Spinal cord (tissue), 10 donors: Measurements from ENCODE around the gene ASXL3. TPM values are rescaled to one million over a fixed set of nuclear protein-coding genes. Genes with fewer than 3 reads are reported as not detected.
A peak's percentile ranks its signal among the peaks of the same experiment; 100 is the strongest.

Source experiments
- DNase-seq, 6 donors: peaks; one replicate each; pipeline versions ENCODE4 v3.0.0 to v3.0.0-alpha.2; 2013 to 2015; ENCODE audit warnings: low spot score in 6 of 6, low read depth in 4 of 6
- H3K27ac ChIP-seq: one replicate; pipeline ENCODE4 v1.5.1; 2013; ENCODE audit warnings: low read depth, low read length, control low read depth
- H3K27me3 ChIP-seq: one replicate; pipeline ENCODE4 v1.6.1; 2013; ENCODE audit warnings: low read length; ENCODE audit not compliant: control insufficient read depth, insufficient read depth
- H3K36me3 ChIP-seq: one replicate; pipeline ENCODE4 v1.6.1; 2013; ENCODE audit warnings: low read length; ENCODE audit not compliant: control insufficient read depth, insufficient read depth
- H3K4me1 ChIP-seq: one replicate; pipeline ENCODE4 v1.6.1; 2013; ENCODE audit warnings: low read length; ENCODE audit not compliant: control insufficient read depth, insufficient read depth
- H3K4me3 ChIP-seq: one replicate; pipeline ENCODE4 v1.5.1; 2013; ENCODE audit warnings: low read depth, low read length, control low read depth
- H3K9me3 ChIP-seq: one replicate; pipeline ENCODE4 v1.6.1; 2013; ENCODE audit warnings: low read length; ENCODE audit not compliant: control insufficient read depth, insufficient read depth
- WGBS: methylation state at CpG from one replicate; pipeline ENCODE4 v1.1.5; 2013; ENCODE audit warnings: missing lambda C conversion rate; ENCODE audit not compliant: insufficient coverage; 5-methylcytosine and 5-hydroxymethylcytosine counted together
- long read RNA-seq, 4 donors: transcript quantifications; one replicate each; lab custom pipeline, GENCODE V29; 2026
- polyA plus RNA-seq, 2 donors: library from polyadenylated mRNA; unstranded; fragments of 120-200 nt; gene quantifications; one replicate each; pipeline ENCODE4 v1.2.1, GENCODE V29; 2013; ENCODE audit not compliant: insufficient read length in 2 of 2
- total RNA-seq, 2 donors: library from RNA; depleted of rRNA in 1 of 2; stranded (reverse); fragments of 120-200 nt in 1 of 2; fragments of >200 nt in 1 of 2; gene quantifications; one replicate each; pipeline versions ENCODE4 v1.2.3 to v1.2.4, GENCODE V29; 2013 to 2014
- donor health status: healthy.

Gene ASXL3
- total RNA-seq, result 10 to 100 TPM; 28.0 to 34.2 TPM
- 10 to 100 TPM; 12.1 to 17.4 TPM for polyA plus RNA-seq
- long read RNA-seq, donor 1, result 0 reads
- long read RNA-seq, donor 2, result 0 reads
- long read RNA-seq, donor 3, result 0 reads
- long read RNA-seq, donor 4, result 0 reads

- under 1% methylated on average over 61 of the region's 103 CpGs for WGBS
- H3K9me3 ChIP-seq, result no peaks in the 10 kb centered on the region
- H3K27ac ChIP-seq, result peak within 1 kb of the TSS; percentile 96
Observed at GRCh38 chr18:33577685-33578517, at the start of gene ASXL3. TSS of gene ASXL3 (plus strand) at chr18:33578219. CDS start at chr18:33578632, 413 bp downstream.

GRCh38 chr18:33532978-33533377, 45.0 kb upstream of the ASXL3 start:
- Histone ChIP-seq H3K27ac (no peak overlapping the region), H3K9me3 (no peaks in the 10 kb centered on the region), H3K4me1 (no peaks in the 10 kb centered on the region), H3K36me3 (no peaks in the 10 kb centered on the region), H3K27me3 (no peaks in the 10 kb centered on the region), H3K4me3 (no peak overlapping the region)
- WGBS, result no CpG with 5 or more reads among the region's 1 CpG
- DNase-seq, result no peak

More at GRCh38 chr18:33577685-33578517, at the start of gene ASXL3:
- H3K27me3 ChIP-seq, result no peaks in the 10 kb centered on the region
- H3K4me3 ChIP-seq, result peak within 1 kb of the TSS; percentile 92
- DNase-seq, result peak in 4 of 6 donors; percentile 53 to 95 (median 81)
- H3K4me1 ChIP-seq, result no peaks in the 10 kb centered on the region
- H3K36me3 ChIP-seq, result no peaks in the 10 kb centered on the region

- H3K27me3 ChIP-seq, result no peaks in the 10 kb centered on the region
- whole genome bisulfite sequencing, result no CpG with 5 or more reads among the region's 1 CpG
Observed at GRCh38 chr18:33536904-33537303, 41.1 kb upstream of the ASXL3 start.

GRCh38 chr18:33538418-33539042, 39.5 kb upstream of the ASXL3 start:
- no peak overlapping the region for H3K4me3 ChIP-seq
- no peak overlapping the region for H3K27ac ChIP-seq
- 23% methylated on average over 2 of the region's 6 CpGs for WGBS
- H3K4me1 ChIP-seq, result no peaks in the 10 kb centered on the region
- H3K36me3 ChIP-seq, result no peaks in the 10 kb centered on the region
- no peaks in the 10 kb centered on the region for H3K9me3 ChIP-seq
- DNase-seq, result peak in 5 of 6 donors; percentile 1 to 76 (median 18)
- no peaks in the 10 kb centered on the region for H3K27me3 ChIP-seq

More at GRCh38 chr18:33536904-33537303, 41.1 kb upstream of the ASXL3 start:
- Histone ChIP-seq H3K27ac (no peak overlapping the region), H3K9me3 (no peaks in the 10 kb centered on the region), H3K36me3 (no peaks in the 10 kb centered on the region), H3K4me3 (no peak overlapping the region), H3K4me1 (no peaks in the 10 kb centered on the region)
- DNase-seq, result no peak

GRCh38 chr18:33540392-33540791, 37.6 kb upstream of the ASXL3 start:
- no peak overlapping the region for H3K4me3 ChIP-seq
- peak in 1 of 6 donors; percentile 29 for DNase-seq
- H3K36me3 ChIP-seq, result no peaks in the 10 kb centered on the region
- WGBS, result no CpG with 5 or more reads among the region's 2 CpGs
- H3K4me1 ChIP-seq, result no peaks in the 10 kb centered on the region
- H3K9me3 ChIP-seq, result no peaks in the 10 kb centered on the region
- no peak overlapping the region for H3K27ac ChIP-seq
- no peaks in the 10 kb centered on the region for H3K27me3 ChIP-seq

- no peak for DNase-seq
- H3K27me3 ChIP-seq, result no peaks in the 10 kb centered on the region
- no peaks in the 10 kb centered on the region for H3K36me3 ChIP-seq
- no peaks in the 10 kb centered on the region for H3K4me1 ChIP-seq
- H3K9me3 ChIP-seq, result no peaks in the 10 kb centered on the region
- H3K27ac ChIP-seq, result no peak overlapping the region
- no CpG with 5 or more reads among the region's 3 CpGs for WGBS
- no peak overlapping the region for H3K4me3 ChIP-seq
Observed at GRCh38 chr18:33541316-33541715, 36.7 kb upstream of the ASXL3 start.

- Histone ChIP-seq H3K4me1 (no peaks in the 10 kb centered on the region), H3K4me3 (no peak overlapping the region), H3K27ac (no peak overlapping the region), H3K27me3 (no peaks in the 10 kb centered on the region), H3K9me3 (no peaks in the 10 kb centered on the region), H3K36me3 (no peaks in the 10 kb centered on the region)
- no peak for DNase-seq
- WGBS, result 100% methylated on average over 2 of the region's 2 CpGs
Observed at GRCh38 chr18:33556846-33557245, 21.2 kb upstream of the ASXL3 start.

- Histone ChIP-seq H3K27me3 (no peaks in the 10 kb centered on the region), H3K27ac (no peak overlapping the region), H3K4me1 (no peaks in the 10 kb centered on the region), H3K9me3 (no peaks in the 10 kb centered on the region), H3K36me3 (no peaks in the 10 kb centered on the region), H3K4me3 (no peak overlapping the region)
- no CpG with 5 or more reads among the region's 3 CpGs for WGBS
- DNase-seq, result no peak
Observed at GRCh38 chr18:33557706-33558105, 20.3 kb upstream of the ASXL3 start.

GRCh38 chr18:33558529-33558928, 19.5 kb upstream of the ASXL3 start:
- Histone ChIP-seq H3K4me3 (no peak overlapping the region), H3K9me3 (no peaks in the 10 kb centered on the region), H3K27ac (no peak overlapping the region), H3K4me1 (no peaks in the 10 kb centered on the region), H3K27me3 (no peaks in the 10 kb centered on the region), H3K36me3 (no peaks in the 10 kb centered on the region)
- DNase-seq, result no peak
- 83% methylated on average over 1 of the region's 1 CpG for WGBS
